Hematopoietic multipotent progenitor cell treated with erythropoietin and hydrocortisone succinate and interleukin-3 and kit ligand, for 8 days (in vitro differentiated cells): Measurements from ENCODE around the gene RRP1.

Experiments used
- DNase-seq: peaks from one replicate; pipeline ENCODE4 v3.0.0-alpha.2; 2015

The RRP1 gene

GRCh38 chr21:43758811-43759210, 30.6 kb upstream of the RRP1 start:
- DNase-seq = no peak

GRCh38 chr21:43759651-43760050, 29.7 kb upstream of the RRP1 start:
- DNase-seq = no peak

- DNase-seq = no peak
Observed at GRCh38 chr21:43760391-43760958, 28.9 kb upstream of the RRP1 start.

- DNase-seq = no peak
Observed at GRCh38 chr21:43761886-43762285, 27.5 kb upstream of the RRP1 start.

GRCh38 chr21:43762303-43763128, 26.9 kb upstream of the RRP1 start:
- DNase-seq = no peak

- no peak for DNase-seq
Observed at GRCh38 chr21:43763901-43764523, 25.4 kb upstream of the RRP1 start.

- DNase-seq = no peak
Observed at GRCh38 chr21:43764576-43765495, 24.5 kb upstream of the RRP1 start.

GRCh38 chr21:43766734-43767497, 22.5 kb upstream of the RRP1 start:
- no peak for DNase-seq

GRCh38 chr21:43767498-43767983, 21.8 kb upstream of the RRP1 start:
- no peak for DNase-seq

GRCh38 chr21:43767984-43768867, 21.2 kb upstream of the RRP1 start:
- peak; percentile 83 for DNase-seq

GRCh38 chr21:43768868-43769167, 20.6 kb upstream of the RRP1 start:
- DNase-seq = no peak

GRCh38 chr21:43769325-43769958, 19.9 kb upstream of the RRP1 start:
- no peak for DNase-seq

GRCh38 chr21:43770066-43770655, 19.2 kb upstream of the RRP1 start:
- no peak for DNase-seq

GRCh38 chr21:43771199-43771675, 18.1 kb upstream of the RRP1 start:
- no peak for DNase-seq

- DNase-seq = peak; percentile 5
Observed at GRCh38 chr21:43771698-43772424, 17.5 kb upstream of the RRP1 start.

GRCh38 chr21:43772425-43772821, 17.0 kb upstream of the RRP1 start:
- DNase-seq = no peak

GRCh38 chr21:43774163-43774562, 15.2 kb upstream of the RRP1 start:
- DNase-seq = no peak

GRCh38 chr21:43775190-43775589, 14.2 kb upstream of the RRP1 start:
- no peak for DNase-seq

GRCh38 chr21:43775795-43776430, 13.5 kb upstream of the RRP1 start, which contains the start of gene CSTB:
CSTB (minus strand) TSS chr21:43776308; CDS start chr21:43776269, 39 bp downstream.
- peak; percentile 75 for DNase-seq
